Measurements from ENCODE around the gene DPP4.

DNA sequence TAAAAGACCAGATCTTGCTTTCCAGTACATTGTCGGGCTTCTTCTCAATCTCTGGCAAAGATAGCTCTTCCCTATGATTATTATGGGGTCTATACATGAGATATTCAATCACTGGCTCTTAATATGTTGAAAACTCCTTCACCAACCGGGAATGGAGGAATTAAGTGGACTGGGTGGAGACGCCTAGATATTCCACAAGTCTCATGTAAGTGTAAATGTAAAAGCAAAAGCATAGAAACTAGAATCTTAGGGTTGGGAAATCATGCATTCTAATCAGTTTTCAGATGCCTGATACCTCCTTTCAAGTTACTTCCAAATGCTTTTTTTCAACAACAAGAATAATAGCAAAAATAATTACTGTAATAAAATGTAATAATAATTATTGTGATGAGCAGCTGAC is 38.0 kb downstream of the DPP4 start:
- TF ChIP-seq, protein P1, sequence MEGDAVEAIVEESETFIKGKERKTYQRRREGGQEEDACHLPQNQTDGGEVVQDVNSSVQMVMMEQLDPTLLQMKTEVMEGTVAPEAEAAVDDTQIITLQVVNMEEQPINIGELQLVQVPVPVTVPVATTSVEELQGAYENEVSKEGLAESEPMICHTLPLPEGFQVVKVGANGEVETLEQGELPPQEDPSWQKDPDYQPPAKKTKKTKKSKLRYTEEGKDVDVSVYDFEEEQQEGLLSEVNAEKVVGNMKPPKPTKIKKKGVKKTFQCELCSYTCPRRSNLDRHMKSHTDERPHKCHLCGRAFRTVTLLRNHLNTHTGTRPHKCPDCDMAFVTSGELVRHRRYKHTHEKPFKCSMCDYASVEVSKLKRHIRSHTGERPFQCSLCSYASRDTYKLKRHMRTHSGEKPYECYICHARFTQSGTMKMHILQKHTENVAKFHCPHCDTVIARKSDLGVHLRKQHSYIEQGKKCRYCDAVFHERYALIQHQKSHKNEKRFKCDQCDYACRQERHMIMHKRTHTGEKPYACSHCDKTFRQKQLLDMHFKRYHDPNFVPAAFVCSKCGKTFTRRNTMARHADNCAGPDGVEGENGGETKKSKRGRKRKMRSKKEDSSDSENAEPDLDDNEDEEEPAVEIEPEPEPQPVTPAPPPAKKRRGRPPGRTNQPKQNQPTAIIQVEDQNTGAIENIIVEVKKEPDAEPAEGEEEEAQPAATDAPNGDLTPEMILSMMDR (IDR thresholded peaks at IDR 0.05; ENCODE audit: borderline replicate concordance, extremely low read depth, low read length, poor library complexity, severe bottlenecking) = no peak
- no peak for TF ChIP-seq EZH2 (IDR thresholded peaks at IDR 0.05; ENCODE audit: borderline replicate concordance, low read depth, low read length, severe bottlenecking)

All from DND-41 (cell line).